NOMO-1 treated with dmso at 0.1 percent for 144 hours (cell line): ENCODE results near the gene IL34.

Experiments
- DNase-seq: peaks from one replicate; lab custom pipeline; 2025; ENCODE audit not compliant: unreplicated experiment; lab: John Stamatoyannopoulos, UW

IL34 gene

GRCh38 chr16:70700101-70701020 lies 54.0 kb downstream of the IL34 start:
- DNase-seq = no peak

- no peak for DNase-seq
These were observed 54.7 kb downstream of the IL34 start for GRCh38 chr16:70701036-70701435.

- DNase-seq = no peak
These were observed 55.2 kb downstream of the IL34 start for GRCh38 chr16:70701596-70701995.

- DNase-seq = no peak
These were observed 55.6 kb downstream of the IL34 start for GRCh38 chr16:70701998-70702397.

- DNase-seq = no peak
These were observed 56.3 kb downstream of the IL34 start for GRCh38 chr16:70702624-70703023.

- DNase-seq = no peak
These were observed 56.9 kb downstream of the IL34 start for GRCh38 chr16:70703041-70703834.

- no peak for DNase-seq
These were observed 57.5 kb downstream of the IL34 start for GRCh38 chr16:70703835-70704381.

- no peak for DNase-seq
These were observed 58.2 kb downstream of the IL34 start for GRCh38 chr16:70704586-70704985.

- no peak for DNase-seq
These were observed 58.7 kb downstream of the IL34 start for GRCh38 chr16:70705056-70705455.

GRCh38 chr16:70706948-70707465 lies 60.6 kb downstream of the IL34 start:
- no peak for DNase-seq

GRCh38 chr16:70708366-70709246 lies 62.2 kb downstream of the IL34 start:
- no peak for DNase-seq

GRCh38 chr16:70709457-70709856 lies 63.1 kb downstream of the IL34 start:
- DNase-seq = no peak

- DNase-seq = no peak
These were observed 63.6 kb downstream of the IL34 start for GRCh38 chr16:70709942-70710341.
